Measurements from ENCODE around the gene MTMR2. TPM values are rescaled to one million over a fixed set of nuclear protein-coding genes. Genes with fewer than 3 reads are reported as not detected.
A peak's percentile ranks its signal among the peaks of the same experiment; 100 is the strongest.

MTMR2 gene
- polyA plus RNA-seq, 1 of the 3 experiments (the other 2 are of a cell fraction): 8.6 TPM

DNA sequence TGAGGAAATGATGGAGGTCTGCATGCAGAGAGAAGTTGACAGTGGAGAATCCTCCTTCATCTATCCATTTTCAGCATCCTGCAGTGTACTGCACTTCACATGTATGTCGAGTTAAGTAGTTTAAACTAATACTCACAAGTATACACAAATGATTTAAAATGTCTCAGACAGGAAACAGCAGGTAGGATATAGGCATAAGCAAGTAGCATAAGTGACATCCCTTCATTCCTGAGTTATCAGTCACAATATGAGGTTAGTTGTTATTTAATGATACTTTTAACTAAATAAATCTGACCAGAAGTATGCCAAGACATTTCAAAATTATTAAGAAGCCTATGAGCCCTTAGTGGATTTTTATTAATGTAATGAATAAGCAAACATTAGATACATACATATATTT lies 37.4 kb downstream of the MTMR2 start (continued):
- TF ChIP-seq, protein P1, sequence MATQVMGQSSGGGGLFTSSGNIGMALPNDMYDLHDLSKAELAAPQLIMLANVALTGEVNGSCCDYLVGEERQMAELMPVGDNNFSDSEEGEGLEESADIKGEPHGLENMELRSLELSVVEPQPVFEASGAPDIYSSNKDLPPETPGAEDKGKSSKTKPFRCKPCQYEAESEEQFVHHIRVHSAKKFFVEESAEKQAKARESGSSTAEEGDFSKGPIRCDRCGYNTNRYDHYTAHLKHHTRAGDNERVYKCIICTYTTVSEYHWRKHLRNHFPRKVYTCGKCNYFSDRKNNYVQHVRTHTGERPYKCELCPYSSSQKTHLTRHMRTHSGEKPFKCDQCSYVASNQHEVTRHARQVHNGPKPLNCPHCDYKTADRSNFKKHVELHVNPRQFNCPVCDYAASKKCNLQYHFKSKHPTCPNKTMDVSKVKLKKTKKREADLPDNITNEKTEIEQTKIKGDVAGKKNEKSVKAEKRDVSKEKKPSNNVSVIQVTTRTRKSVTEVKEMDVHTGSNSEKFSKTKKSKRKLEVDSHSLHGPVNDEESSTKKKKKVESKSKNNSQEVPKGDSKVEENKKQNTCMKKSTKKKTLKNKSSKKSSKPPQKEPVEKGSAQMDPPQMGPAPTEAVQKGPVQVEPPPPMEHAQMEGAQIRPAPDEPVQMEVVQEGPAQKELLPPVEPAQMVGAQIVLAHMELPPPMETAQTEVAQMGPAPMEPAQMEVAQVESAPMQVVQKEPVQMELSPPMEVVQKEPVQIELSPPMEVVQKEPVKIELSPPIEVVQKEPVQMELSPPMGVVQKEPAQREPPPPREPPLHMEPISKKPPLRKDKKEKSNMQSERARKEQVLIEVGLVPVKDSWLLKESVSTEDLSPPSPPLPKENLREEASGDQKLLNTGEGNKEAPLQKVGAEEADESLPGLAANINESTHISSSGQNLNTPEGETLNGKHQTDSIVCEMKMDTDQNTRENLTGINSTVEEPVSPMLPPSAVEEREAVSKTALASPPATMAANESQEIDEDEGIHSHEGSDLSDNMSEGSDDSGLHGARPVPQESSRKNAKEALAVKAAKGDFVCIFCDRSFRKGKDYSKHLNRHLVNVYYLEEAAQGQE (IDR thresholded peaks at IDR 0.05; ENCODE audit: low read depth, low read length): no peak

- ChIA-PET POLR2A (no interaction called here), CTCF (interaction anchor here (0.7 to 1.1 kb wide), 4 partner anchors 11 to 68 kb away, joined by 3 read pairs; no protein-coding TSS in a partner anchor)
- Histone ChIP-seq H3K27me3 (ENCODE audit: insufficient read depth) (no peaks in the 10 kb centered on the region), H4K20me1 (ENCODE audit: insufficient read depth) (no peaks in the 10 kb centered on the region), H3K9me3 (no peaks in the 10 kb centered on the region; the same call in 1 of the 2 replicates), H3F3A (replicated peaks; ENCODE audit: insufficient read depth) (peaks cover 11% of the 10 kb centered on the region), H3K4me3 (ENCODE audit: low read depth in 2 of 2, low read length in 1 of 2) (no peak overlapping the region), H3K9me2 (peaks cover 6% of the 10 kb centered on the region; the same call in 1 of the 2 replicates), H3K79me2 (ENCODE audit: insufficient read depth) (peaks cover 36% of the 10 kb centered on the region), H2AFZ (ENCODE audit: low read depth) (no peak overlapping the region), H3K36me3 (replicated peaks in 1 of 2; ENCODE audit: control insufficient read depth in 1 of 2, insufficient read depth in 2 of 2, low read length in 1 of 2) (peaks cover 36 to 57% of the 10 kb centered on the region in 2 experiments), H3K4me1 (ENCODE audit: control insufficient read depth in 1 of 2, insufficient read depth in 2 of 2, low read depth in 1 of 2, low read length in 1 of 2) (peaks cover 0 to 15% of the 10 kb centered on the region in 2 experiments; a peak in 2 of 4 replicates), H3K9ac (no peak overlapping the region), H3K4me2 (no peak overlapping the region), H3K27ac (ENCODE audit: low read depth in 2 of 2, low read length in 1 of 2) (peak overlapping the region in 1 of 2 experiments; percentile 26; a peak in 1 of 4 replicates)
- WGBS (ENCODE audit: low lambda C conversion rate): 93% methylated on average over 2 of the region's 2 CpGs
- no peak for DNase-seq
- TF ChIP-seq SMC3 (IDR thresholded peaks at IDR 0.05; ENCODE audit: low read depth, low read length): no peak
- TF ChIP-seq, protein P2, sequence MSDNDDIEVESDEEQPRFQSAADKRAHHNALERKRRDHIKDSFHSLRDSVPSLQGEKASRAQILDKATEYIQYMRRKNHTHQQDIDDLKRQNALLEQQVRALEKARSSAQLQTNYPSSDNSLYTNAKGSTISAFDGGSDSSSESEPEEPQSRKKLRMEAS (IDR thresholded peaks at IDR 0.05; ENCODE audit: low read depth): no peak
- TF ChIP-seq GABPA (IDR thresholded peaks at IDR 0.05; ENCODE audit: low read depth): no peak
- TF ChIP-seq GATA2 (CRISPR knock-in tag; IDR thresholded peaks at IDR 0.05): no peak
- TF ChIP-seq POLR2AphosphoS5 (IDR thresholded peaks at IDR 0.05; ENCODE audit: low read depth, low read length): no peak
Measured at GRCh38 chr11:95884802-95885201, 39.1 kb downstream of the MTMR2 start.

DNA sequence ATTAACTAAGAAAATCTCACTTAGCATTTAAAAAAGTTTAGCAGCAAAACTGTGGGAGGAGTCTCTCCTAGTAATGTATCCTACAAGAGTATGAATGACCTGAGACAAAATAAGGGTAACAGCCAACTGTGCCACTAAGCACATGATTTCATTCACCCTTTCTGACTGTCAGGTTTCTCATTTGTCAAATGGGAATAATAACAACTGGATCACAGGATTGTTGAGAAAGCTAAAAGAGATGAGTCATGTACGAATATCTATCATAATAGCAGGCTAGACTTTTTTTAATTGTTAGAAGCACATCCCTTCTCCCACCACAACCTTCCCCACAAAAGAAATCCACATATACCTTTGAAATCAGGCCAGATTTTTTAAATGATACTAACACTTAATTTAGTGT lies 39.5 kb downstream of the MTMR2 start:
- H3K4me1 ChIP-seq (ENCODE audit: control insufficient read depth in 1 of 2, insufficient read depth in 2 of 2, low read depth in 1 of 2, low read length in 1 of 2): peaks cover 0 to 15% of the 10 kb centered on the region in 2 experiments; a peak in 2 of 4 replicates
- H3K27ac ChIP-seq (ENCODE audit: low read depth in 2 of 2, low read length in 1 of 2): peak overlapping the region in 1 of 2 experiments; percentile 26; a peak in 2 of 4 replicates
- TF ChIP-seq FOSL2 (IDR thresholded peaks at IDR 0.05; ENCODE audit: borderline replicate concordance, low read depth): peak; percentile 15; the same call in 1 of the 2 replicates
- TF ChIP-seq, protein P3, sequence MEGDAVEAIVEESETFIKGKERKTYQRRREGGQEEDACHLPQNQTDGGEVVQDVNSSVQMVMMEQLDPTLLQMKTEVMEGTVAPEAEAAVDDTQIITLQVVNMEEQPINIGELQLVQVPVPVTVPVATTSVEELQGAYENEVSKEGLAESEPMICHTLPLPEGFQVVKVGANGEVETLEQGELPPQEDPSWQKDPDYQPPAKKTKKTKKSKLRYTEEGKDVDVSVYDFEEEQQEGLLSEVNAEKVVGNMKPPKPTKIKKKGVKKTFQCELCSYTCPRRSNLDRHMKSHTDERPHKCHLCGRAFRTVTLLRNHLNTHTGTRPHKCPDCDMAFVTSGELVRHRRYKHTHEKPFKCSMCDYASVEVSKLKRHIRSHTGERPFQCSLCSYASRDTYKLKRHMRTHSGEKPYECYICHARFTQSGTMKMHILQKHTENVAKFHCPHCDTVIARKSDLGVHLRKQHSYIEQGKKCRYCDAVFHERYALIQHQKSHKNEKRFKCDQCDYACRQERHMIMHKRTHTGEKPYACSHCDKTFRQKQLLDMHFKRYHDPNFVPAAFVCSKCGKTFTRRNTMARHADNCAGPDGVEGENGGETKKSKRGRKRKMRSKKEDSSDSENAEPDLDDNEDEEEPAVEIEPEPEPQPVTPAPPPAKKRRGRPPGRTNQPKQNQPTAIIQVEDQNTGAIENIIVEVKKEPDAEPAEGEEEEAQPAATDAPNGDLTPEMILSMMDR (IDR thresholded peaks at IDR 0.05): no peak
- H3F3A ChIP-seq (replicated peaks; ENCODE audit: insufficient read depth): peaks cover 16% of the 10 kb centered on the region
- no peaks in the 10 kb centered on the region for H3K27me3 ChIP-seq (ENCODE audit: insufficient read depth)
- H3K4me3 ChIP-seq (ENCODE audit: low read depth in 2 of 2, low read length in 1 of 2): no peak overlapping the region
- no peak overlapping the region for H3K4me2 ChIP-seq
- peaks cover 32% of the 10 kb centered on the region for H3K79me2 ChIP-seq (ENCODE audit: insufficient read depth)
- DNase-seq: no peak
- H3K9me3 ChIP-seq: no peaks in the 10 kb centered on the region; the same call in 1 of the 2 replicates
- no peaks in the 10 kb centered on the region for H4K20me1 ChIP-seq (ENCODE audit: insufficient read depth)
- POLR2A ChIA-PET: no interaction called here
- H3K9ac ChIP-seq: no peak overlapping the region
- CTCF ChIA-PET: interaction anchor here (0.7 to 1.1 kb wide), 4 partner anchors 12 to 67 kb away, joined by 3 read pairs; no protein-coding TSS in a partner anchor
- WGBS (ENCODE audit: low lambda C conversion rate): 87% methylated on average over 1 of the region's 1 CpG
- no peak overlapping the region for H2AFZ ChIP-seq (ENCODE audit: low read depth)
- H3K36me3 ChIP-seq (replicated peaks in 1 of 2; ENCODE audit: control insufficient read depth in 1 of 2, insufficient read depth in 2 of 2, low read length in 1 of 2): peaks cover 39 to 55% of the 10 kb centered on the region in 2 experiments
- peaks cover 6% of the 10 kb centered on the region; the same call in 1 of the 2 replicates for H3K9me2 ChIP-seq
